SK-N-MC (cell line): Measurements from ENCODE around the gene MAP3K5.
A peak's percentile ranks its signal among the peaks of the same experiment; 100 is the strongest.
"Not testable (repeated sequence)": the region's sequence is repeated elsewhere in the genome, so short reads cannot be mapped to it uniquely, and the experiment has no call there.

Source experiments
- DNase-seq: peaks from one replicate; pipeline ENCODE4 v3.0.0-alpha.2; 2011; ENCODE audit warnings: low read depth, low spot score
- H3K27ac ChIP-seq: fragments of 200-600 bp; sonication (generic); 2 replicates; pipeline ENCODE4 v1.5.1; 2016; ENCODE audit warnings: mixed run types
- H3K36me3 ChIP-seq: fragments of 200-600 bp; sonication (generic); 2 replicates; pipeline ENCODE4 v1.6.1; 2017; ENCODE audit warnings: antibody characterized with exemption, low read length, mixed read lengths; ENCODE audit not compliant: insufficient read depth
- H3K4me3 ChIP-seq: fragments of 200-600 bp; sonication (generic); 2 replicates; pipeline ENCODE4 v1.5.1; 2016
- H3K9ac ChIP-seq: fragments of 200-600 bp; sonication (generic); 2 replicates; pipeline ENCODE4 v1.8.0; 2017; ENCODE audit warnings: mixed run types, mixed read lengths; ENCODE audit not compliant: insufficient read length
- H3K9me3 ChIP-seq: fragments of 200-600 bp; sonication (generic); 2 replicates; pipeline ENCODE4 v1.6.1; 2017; ENCODE audit warnings: low read depth, mild to moderate bottlenecking, antibody characterized with exemption, low read length, moderate library complexity, mixed read lengths
- EZH2 ChIP-seq: fragments of 200-600 bp; sonication (generic); IDR thresholded peaks from one replicate; pipeline ENCODE4 v1.6.1; 2017; ENCODE audit warnings: antibody characterized with exemption
- FOXP2 ChIP-seq: optimal IDR thresholded peaks from 2 replicates; pipeline ENCODE3; 2011; ENCODE audit warnings: mild to moderate bottlenecking, moderate library complexity; ENCODE audit not compliant: insufficient read depth; ENCODE audit errors: extremely low read length, control extremely low read depth
- POLR2AphosphoS5 ChIP-seq: IDR thresholded peaks from 2 replicates; pipeline ENCODE4 v1.6.1; 2012; ENCODE audit warnings: mild to moderate bottlenecking, low read depth, low read length, borderline replicate concordance

MAP3K5 gene

GRCh38 chr6:136820561-136820960 lies 28.3 kb upstream of the MAP3K5 start:
- Histone ChIP-seq H3K9ac (no peak overlapping the region), H3K36me3 (0 out of 2 replicates have a peak, but pooled peaks cover 2% of the 10 kb centered on the region), H3K4me3 (no peak overlapping the region), H3K9me3 (no peaks in the 10 kb centered on the region), H3K27ac (no peak overlapping the region)
- no peak for DNase-seq
- TF ChIP-seq FOXP2: no peak
- TF ChIP-seq EZH2: no peak
- TF ChIP-seq POLR2AphosphoS5: no peak

GRCh38 chr6:136816656-136817055 lies 24.4 kb upstream of the MAP3K5 start:
- H3K9me3 ChIP-seq: no peaks in the 10 kb centered on the region
- no peak overlapping the region for H3K27ac ChIP-seq
- no peak overlapping the region for H3K9ac ChIP-seq
- DNase-seq: no peak
- no peak overlapping the region for H3K4me3 ChIP-seq
- no peaks in the 10 kb centered on the region for H3K36me3 ChIP-seq
- TF ChIP-seq EZH2 (no peak), FOXP2 (no peak), POLR2AphosphoS5 (no peak)

GRCh38 chr6:136815608-136816007 lies 23.3 kb upstream of the MAP3K5 start:
- H3K9ac ChIP-seq, DNase-seq, H3K36me3 ChIP-seq, H3K9me3 ChIP-seq, H3K4me3 ChIP-seq, H3K27ac ChIP-seq: not testable (repeated sequence)

GRCh38 chr6:136812174-136812573 lies 19.9 kb upstream of the MAP3K5 start:
- no peak overlapping the region for H3K27ac ChIP-seq
- no peak overlapping the region for H3K9ac ChIP-seq
- TF ChIP-seq POLR2AphosphoS5 (no peak), FOXP2 (no peak), EZH2 (no peak)

GRCh38 chr6:136811272-136811671 lies 19.0 kb upstream of the MAP3K5 start:
- H3K4me3 ChIP-seq: no peak overlapping the region
- DNase-seq: no peak
- no peaks in the 10 kb centered on the region for H3K36me3 ChIP-seq
- H3K9me3 ChIP-seq: no peaks in the 10 kb centered on the region
- no peak overlapping the region for H3K9ac ChIP-seq
- no peak overlapping the region for H3K27ac ChIP-seq
- TF ChIP-seq EZH2 (no peak), FOXP2 (no peak), POLR2AphosphoS5 (no peak)

More at GRCh38 chr6:136812174-136812573, 19.9 kb upstream of the MAP3K5 start:
- no peak overlapping the region for H3K4me3 ChIP-seq
- DNase-seq: no peak
- no peaks in the 10 kb centered on the region for H3K9me3 ChIP-seq
- no peaks in the 10 kb centered on the region for H3K36me3 ChIP-seq

GRCh38 chr6:136809091-136809860 lies 17.0 kb upstream of the MAP3K5 start:
- no peak overlapping the region for H3K4me3 ChIP-seq
- no peaks in the 10 kb centered on the region for H3K9me3 ChIP-seq
- TF ChIP-seq EZH2: no peak
- no peak overlapping the region for H3K27ac ChIP-seq
- DNase-seq: no peak
- H3K36me3 ChIP-seq: no peaks in the 10 kb centered on the region
- H3K9ac ChIP-seq: no peak overlapping the region

GRCh38 chr6:136803608-136804007 lies 11.3 kb upstream of the MAP3K5 start:
- H3K9ac ChIP-seq: no peak overlapping the region
- DNase-seq: no peak
- TF ChIP-seq EZH2 (no peak), FOXP2 (no peak), POLR2AphosphoS5 (no peak)
- H3K36me3 ChIP-seq: no peaks in the 10 kb centered on the region
- H3K9me3 ChIP-seq: no peaks in the 10 kb centered on the region
- H3K27ac ChIP-seq: no peak overlapping the region
- H3K4me3 ChIP-seq: no peak overlapping the region

GRCh38 chr6:136801581-136801980 lies 9.3 kb upstream of the MAP3K5 start:
- no peak overlapping the region for H3K27ac ChIP-seq
- no peaks in the 10 kb centered on the region for H3K36me3 ChIP-seq
- TF ChIP-seq FOXP2: no peak
- no peak for TF ChIP-seq EZH2
- TF ChIP-seq POLR2AphosphoS5: no peak
- no peak overlapping the region for H3K4me3 ChIP-seq
- DNase-seq: no peak
- no peak overlapping the region for H3K9ac ChIP-seq
- H3K9me3 ChIP-seq: no peaks in the 10 kb centered on the region

- Histone ChIP-seq H3K4me3 (no peak overlapping the region), H3K27ac (peak overlapping the region; percentile 69), H3K9ac (no peak overlapping the region), H3K9me3 (no peaks in the 10 kb centered on the region), H3K36me3 (no peaks in the 10 kb centered on the region)
- TF ChIP-seq POLR2AphosphoS5 (no peak), EZH2 (no peak), FOXP2 (no peak)
- DNase-seq: no peak
These were observed 5.8 kb upstream of the MAP3K5 start for GRCh38 chr6:136798044-136798443.

- Histone ChIP-seq H3K27ac (no peak overlapping the region), H3K9ac (no peak overlapping the region), H3K36me3 (no peaks in the 10 kb centered on the region), H3K9me3 (no peaks in the 10 kb centered on the region), H3K4me3 (no peak overlapping the region)
- no peak for DNase-seq
- TF ChIP-seq EZH2: no peak
- no peak for TF ChIP-seq FOXP2
- TF ChIP-seq POLR2AphosphoS5: no peak
These were observed 3.7 kb upstream of the MAP3K5 start for GRCh38 chr6:136795996-136796395.
